ENCODE measurements around the gene VMAC. TPM values are rescaled to one million over a fixed set of nuclear protein-coding genes. Genes with fewer than 3 reads are reported as not detected.

The VMAC gene
- total RNA-seq, 1 experiment from 2014 or later: 7.0 TPM

DNA sequence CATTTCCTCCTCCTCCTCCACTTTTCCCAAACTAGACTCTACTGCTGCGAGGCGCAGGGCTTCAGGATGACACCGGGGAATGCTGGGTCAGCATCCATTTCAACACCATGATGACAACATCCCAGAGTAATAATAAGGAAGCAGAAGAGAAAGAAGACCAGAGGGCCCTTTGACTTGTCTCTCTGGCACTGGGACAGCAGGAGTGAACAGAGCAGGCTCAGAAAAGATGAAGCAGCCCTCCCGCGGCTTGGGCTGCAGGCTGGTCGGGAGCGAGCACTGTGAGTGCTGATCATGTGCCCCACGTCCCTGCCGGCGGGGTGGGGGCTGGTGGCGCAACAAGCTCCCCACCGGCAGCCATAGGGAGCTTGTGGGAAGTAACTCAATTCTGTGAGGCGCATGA lies 42.8 kb downstream of the VMAC start:
- no peaks in the 10 kb centered on the region for H3K9me3 Mint-ChIP-seq (ENCODE audit: unreplicated experiment)
- H3K27ac Mint-ChIP-seq (ENCODE audit: low read depth, unreplicated experiment): no peak overlapping the region

GRCh38 chr19:5948752-5949564 lies 44.3 kb downstream of the VMAC start:
- peaks cover 32% of the 10 kb centered on the region for H3K36me3 Mint-ChIP-seq (ENCODE audit: insufficient read depth, unreplicated experiment)
- no peaks in the 10 kb centered on the region for H3K9me3 Mint-ChIP-seq (ENCODE audit: unreplicated experiment)
- no peak for TF ChIP-seq CTCF (IDR thresholded peaks at IDR 0.05; ENCODE audit: unreplicated experiment)
- CTCF ChIA-PET: interaction anchor here (0.6 to 3.8 kb wide), 2 partner anchors 18 to 30 kb away, joined by 5 to 24 read pairs; no protein-coding TSS in a partner anchor
- no peaks in the 10 kb centered on the region for H3K27me3 Mint-ChIP-seq (ENCODE audit: insufficient read depth, unreplicated experiment)
- intact Hi-C loops (cut with micrococcal nuclease): no loop called here
- H3K27ac Mint-ChIP-seq (ENCODE audit: low read depth, unreplicated experiment): no peak overlapping the region
- POLR2A ChIA-PET: interaction anchor here (0.5 to 1.1 kb wide), 2 partner anchors 12 to 915 kb away, joined by 3 read pairs; no protein-coding TSS in a partner anchor
- DNase-seq (ENCODE audit: unreplicated experiment): no peak
- peaks cover 10% of the 10 kb centered on the region for H3K4me1 Mint-ChIP-seq (ENCODE audit: insufficient read depth, unreplicated experiment)
- BruUV-seq (replicated peaks): no TSS peak
- no peak overlapping the region for H3K4me3 Mint-ChIP-seq (ENCODE audit: unreplicated experiment)

More for the DNA sequence above, 42.8 kb downstream of the VMAC start:
- POLR2A ChIA-PET: interaction anchor here (0.6 to 1.1 kb wide), 3 partner anchors 9 to 558 kb away, joined by 3 to 4 read pairs (median 3); no protein-coding TSS in a partner anchor
- CTCF ChIA-PET: interaction anchor here (0.7 to 3.8 kb wide), 2 partner anchors 11 to 20 kb away, joined by 3 to 24 read pairs; no protein-coding TSS in a partner anchor
- no peaks in the 10 kb centered on the region for H3K4me1 Mint-ChIP-seq (ENCODE audit: insufficient read depth, unreplicated experiment)
- H3K27me3 Mint-ChIP-seq (ENCODE audit: insufficient read depth, unreplicated experiment): no peaks in the 10 kb centered on the region
- peaks cover 38% of the 10 kb centered on the region for H3K36me3 Mint-ChIP-seq (ENCODE audit: insufficient read depth, unreplicated experiment)
- BruUV-seq (replicated peaks): no TSS peak
- TF ChIP-seq CTCF (IDR thresholded peaks at IDR 0.05; ENCODE audit: unreplicated experiment): no peak
- no peak for DNase-seq (ENCODE audit: unreplicated experiment)
- no peak overlapping the region for H3K4me3 Mint-ChIP-seq (ENCODE audit: unreplicated experiment)
- intact Hi-C loops (cut with micrococcal nuclease): no loop called here

GRCh38 chr19:5949792-5950305 lies 45.2 kb downstream of the VMAC start:
- no peaks in the 10 kb centered on the region for H3K27me3 Mint-ChIP-seq (ENCODE audit: insufficient read depth, unreplicated experiment)
- peaks cover 32% of the 10 kb centered on the region for H3K36me3 Mint-ChIP-seq (ENCODE audit: insufficient read depth, unreplicated experiment)
- CTCF ChIA-PET: interaction anchor here (1.2 to 3.8 kb wide), 2 partner anchors 18 to 146 kb away, joined by 4 to 24 read pairs; no protein-coding TSS in a partner anchor
- POLR2A ChIA-PET: no interaction called here
- DNase-seq (ENCODE audit: unreplicated experiment): no peak
- no peak overlapping the region for H3K4me3 Mint-ChIP-seq (ENCODE audit: unreplicated experiment)
- intact Hi-C loops (cut with micrococcal nuclease): no loop called here
- H3K27ac Mint-ChIP-seq (ENCODE audit: low read depth, unreplicated experiment): no peak overlapping the region
- no TSS peak for BruUV-seq (replicated peaks)
- H3K4me1 Mint-ChIP-seq (ENCODE audit: insufficient read depth, unreplicated experiment): peaks cover 16% of the 10 kb centered on the region
- no peaks in the 10 kb centered on the region for H3K9me3 Mint-ChIP-seq (ENCODE audit: unreplicated experiment)
- no peak for TF ChIP-seq CTCF (IDR thresholded peaks at IDR 0.05; ENCODE audit: unreplicated experiment)

- POLR2A ChIA-PET: no interaction called here
- intact Hi-C loops (cut with micrococcal nuclease): no loop called here
- H3K36me3 Mint-ChIP-seq (ENCODE audit: insufficient read depth, unreplicated experiment): peaks cover 26% of the 10 kb centered on the region
- no peaks in the 10 kb centered on the region for H3K9me3 Mint-ChIP-seq (ENCODE audit: unreplicated experiment)
- no peak for DNase-seq (ENCODE audit: unreplicated experiment)
- no peak for TF ChIP-seq CTCF (IDR thresholded peaks at IDR 0.05; ENCODE audit: unreplicated experiment)
- CTCF ChIA-PET: interaction anchor here (1.2 to 3.0 kb wide), 2 partner anchors 17 to 147 kb away, joined by 4 to 13 read pairs; no protein-coding TSS in a partner anchor
- no TSS peak for BruUV-seq (replicated peaks)
- H3K27me3 Mint-ChIP-seq (ENCODE audit: insufficient read depth, unreplicated experiment): no peaks in the 10 kb centered on the region
- H3K4me3 Mint-ChIP-seq (ENCODE audit: unreplicated experiment): no peak overlapping the region
- no peak overlapping the region for H3K27ac Mint-ChIP-seq (ENCODE audit: low read depth, unreplicated experiment)
- H3K4me1 Mint-ChIP-seq (ENCODE audit: insufficient read depth, unreplicated experiment): peaks cover 16% of the 10 kb centered on the region
Measured at GRCh38 chr19:5950741-5951140, 46.1 kb downstream of the VMAC start.

Data from MCF 10A (cell line).